GM18498 (cell line): ENCODE data around the gene DDX39B.

Experiments
- ATAC-seq: cut with Tn5 transposase; IDR thresholded peaks from one replicate; pipeline ENCODE4 v1.9.1; 2021; ENCODE audit warnings: mild to moderate bottlenecking, moderate library complexity; ENCODE audit not compliant: unreplicated experiment

DDX39B gene

GRCh38 chr6:31548544-31548873 lies 6.7 kb upstream of the DDX39B start:
- ATAC-seq: no peak

GRCh38 chr6:31547727-31548543 lies 6.1 kb upstream of the DDX39B start:
- ATAC-seq: no peak

- ATAC-seq: peak; percentile 70
Observed at GRCh38 chr6:31546958-31547726, 5.3 kb upstream of the DDX39B start, which contains the start of gene NFKBIL1. Gene NFKBIL1 (plus strand): TSS chr6:31547608. CDS start chr6:31547695, 87 bp downstream.

- peak; percentile 49 for ATAC-seq
Observed at GRCh38 chr6:31546339-31546957, 4.6 kb upstream of the DDX39B start, which contains the start of gene ATP6V1G2. Gene ATP6V1G2 (minus strand): TSS chr6:31546608. CDS start chr6:31546559, 49 bp downstream.

GRCh38 chr6:31545291-31545690 lies 3.5 kb upstream of the DDX39B start:
- ATAC-seq: no peak

- no peak for ATAC-seq
Observed at GRCh38 chr6:31544676-31545075, 2.9 kb upstream of the DDX39B start.

- ATAC-seq: no peak
Observed at GRCh38 chr6:31543639-31544038, 1.8 kb upstream of the DDX39B start.

- peak; percentile 6 for ATAC-seq
Observed at GRCh38 chr6:31541059-31541657, 645 bp downstream of the DDX39B start.

- ATAC-seq: no peak
Observed at GRCh38 chr6:31540640-31541039, 1.2 kb downstream of the DDX39B start.

- ATAC-seq: no peak
Observed at GRCh38 chr6:31538805-31539400, 2.9 kb downstream of the DDX39B start.

GRCh38 chr6:31535538-31536324 lies 6.1 kb downstream of the DDX39B start:
- no peak for ATAC-seq

- no peak for ATAC-seq
Observed at GRCh38 chr6:31534521-31535040, 7.2 kb downstream of the DDX39B start.

- ATAC-seq: no peak
Observed at GRCh38 chr6:31534011-31534410, 7.8 kb downstream of the DDX39B start.

GRCh38 chr6:31533455-31533841 lies 8.4 kb downstream of the DDX39B start:
- no peak for ATAC-seq

GRCh38 chr6:31532644-31533454 lies 9.0 kb downstream of the DDX39B start:
- ATAC-seq: no peak

GRCh38 chr6:31531771-31532643 lies 9.8 kb downstream of the DDX39B start:
- ATAC-seq: no peak

GRCh38 chr6:31531162-31531561 lies 10.6 kb downstream of the DDX39B start:
- ATAC-seq: no peak

GRCh38 chr6:31530659-31531058 lies 11.1 kb downstream of the DDX39B start:
- no peak for ATAC-seq
